HG03066 (cell line): ENCODE results near the gene LIX1.
"Not testable (repeated sequence)": the region's sequence is repeated elsewhere in the genome, so short reads cannot be mapped to it uniquely, and the experiment has no call there.

Experiments
- ATAC-seq: cut with Tn5 transposase; IDR thresholded peaks from one replicate; pipeline ENCODE4 v1.9.1; 2021; ENCODE audit warnings: low read depth; ENCODE audit not compliant: unreplicated experiment

The LIX1 gene

DNA sequence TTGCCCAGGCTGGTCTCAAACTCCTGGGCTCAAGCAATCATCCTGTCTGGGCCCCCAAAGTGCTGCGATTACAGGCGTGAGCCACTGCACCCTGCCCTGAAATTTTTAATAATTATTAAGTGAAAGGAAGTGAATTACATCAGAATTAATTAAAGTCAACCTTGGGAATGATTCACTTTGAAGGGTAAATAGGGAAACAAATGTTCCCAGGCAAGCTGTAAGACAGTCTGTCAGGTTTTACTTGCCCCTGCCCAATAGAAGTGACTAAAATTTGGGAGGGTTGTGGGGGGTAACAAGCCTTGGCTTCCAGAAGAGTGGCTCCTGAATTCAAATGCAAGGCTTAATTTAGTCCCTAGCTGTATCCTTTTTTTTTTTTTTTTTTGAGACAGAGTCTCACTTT, 1.3 kb upstream of the LIX1 start:
- no peak for ATAC-seq

DNA sequence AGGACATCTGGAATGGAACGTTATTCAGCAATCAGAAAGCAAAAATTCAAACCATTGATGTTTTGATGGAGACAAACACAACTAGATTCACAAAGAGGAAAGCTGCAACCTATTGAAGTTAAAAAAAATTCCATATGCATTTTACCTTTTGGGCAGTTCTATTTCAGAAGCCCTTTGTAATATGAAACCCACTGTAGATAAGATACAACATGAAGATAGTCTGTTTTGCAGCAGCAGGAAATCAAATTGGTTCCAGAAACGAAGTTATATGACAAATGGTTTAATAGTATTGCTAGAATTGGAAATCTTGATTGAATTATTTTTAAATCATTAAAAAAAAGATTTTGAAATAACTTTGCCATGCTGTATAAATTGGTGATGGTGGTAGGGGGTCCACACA, 872 bp downstream of the LIX1 start:
- no peak for ATAC-seq

DNA sequence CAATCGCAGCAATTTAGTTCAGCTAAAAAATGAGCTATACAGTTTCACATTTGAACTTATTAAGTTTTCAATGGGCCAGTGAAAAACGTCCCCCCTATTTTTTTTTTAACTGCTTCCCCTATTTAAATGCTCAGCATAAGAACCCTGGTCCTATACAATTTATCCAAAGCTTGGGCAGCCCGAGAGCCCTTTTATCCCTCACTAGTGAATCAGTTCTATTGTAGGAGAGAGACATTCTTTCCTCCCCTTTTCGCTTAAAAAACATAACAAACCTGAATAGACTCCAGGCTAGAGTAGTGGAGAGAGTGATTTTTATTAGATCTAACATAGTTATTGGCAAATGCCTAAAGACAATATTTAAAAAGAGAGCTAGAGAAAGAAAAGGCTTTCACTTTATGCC, 1.4 kb downstream of the LIX1 start:
- ATAC-seq = no peak

DNA sequence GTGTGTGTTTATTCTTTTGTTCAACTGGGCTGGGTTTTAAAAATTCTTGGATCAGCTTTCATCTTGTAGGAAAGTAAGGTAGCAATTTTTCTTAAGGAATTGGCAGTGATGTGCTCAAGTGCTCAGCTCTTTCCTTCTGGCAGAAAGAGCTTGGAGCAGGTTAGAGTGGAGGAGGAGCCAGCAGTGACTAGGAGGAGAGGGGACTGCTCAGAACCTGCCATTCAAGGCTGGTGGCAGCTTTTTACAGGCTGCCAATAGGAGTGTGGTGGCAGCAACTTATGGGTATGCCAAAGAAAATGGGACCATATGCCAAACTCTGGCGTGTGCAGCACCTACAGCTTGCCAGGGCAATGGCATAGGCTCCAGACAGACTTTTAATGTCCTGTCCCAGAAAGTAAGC, 2.2 kb downstream of the LIX1 start:
- not testable (repeated sequence) for ATAC-seq

DNA sequence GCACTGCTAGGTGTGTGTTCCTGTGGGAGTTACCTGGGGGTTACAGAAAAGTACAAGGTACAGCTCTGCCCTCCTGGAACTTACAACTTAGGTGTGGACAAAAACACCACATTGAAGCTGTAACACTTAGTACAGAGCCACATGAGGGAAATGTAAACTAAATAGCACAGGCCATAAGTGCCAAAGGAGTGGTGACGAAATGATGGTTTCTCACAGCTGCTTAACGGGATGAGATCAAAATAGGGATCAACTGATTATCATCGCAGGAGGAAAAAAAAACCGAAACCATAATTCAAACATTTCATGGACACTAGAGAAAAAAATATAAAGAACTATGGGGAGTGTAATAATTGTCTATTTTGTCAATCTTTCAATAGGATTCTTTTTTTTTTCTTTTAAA, 5.9 kb downstream of the LIX1 start:
- no peak for ATAC-seq

DNA sequence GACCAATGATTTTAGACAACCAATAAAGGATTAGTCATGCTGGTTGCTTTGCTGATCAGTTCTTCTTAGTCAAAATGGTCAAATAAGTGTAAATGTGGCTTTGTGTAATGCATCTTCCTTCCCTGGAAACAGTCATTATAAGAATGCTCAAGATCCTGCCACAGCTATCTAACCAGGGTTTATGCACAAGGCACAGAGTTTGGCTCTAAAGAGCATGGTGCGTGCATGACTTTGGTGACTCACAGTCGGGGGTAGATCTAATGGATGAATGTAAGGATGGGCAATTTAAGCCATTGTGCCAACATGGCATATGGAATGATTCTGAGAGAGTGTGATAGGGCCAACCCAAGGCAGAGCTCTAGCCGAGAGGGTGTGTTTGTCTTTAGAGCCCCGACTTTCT, 6.5 kb downstream of the LIX1 start:
- no peak for ATAC-seq

DNA sequence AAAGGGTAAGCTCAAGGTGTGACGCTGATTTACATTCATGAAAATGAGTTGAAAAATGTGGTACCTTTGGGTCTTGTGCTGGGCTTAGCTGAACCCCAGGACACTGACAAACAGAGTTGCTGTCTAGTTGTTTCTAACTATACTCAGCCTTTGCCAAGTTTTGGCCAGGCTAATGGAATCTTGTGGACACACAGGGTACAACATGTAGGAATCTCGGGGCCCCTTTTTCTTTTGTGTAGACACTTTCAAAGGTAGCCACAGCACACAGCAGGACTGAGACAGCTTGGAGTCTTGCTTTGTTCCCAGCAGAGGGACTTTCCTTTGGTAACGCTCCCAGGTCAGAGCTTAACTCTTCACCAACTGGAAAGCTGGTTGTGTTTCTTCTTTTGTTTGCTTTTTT, 7.8 kb downstream of the LIX1 start:
- no peak for ATAC-seq

DNA sequence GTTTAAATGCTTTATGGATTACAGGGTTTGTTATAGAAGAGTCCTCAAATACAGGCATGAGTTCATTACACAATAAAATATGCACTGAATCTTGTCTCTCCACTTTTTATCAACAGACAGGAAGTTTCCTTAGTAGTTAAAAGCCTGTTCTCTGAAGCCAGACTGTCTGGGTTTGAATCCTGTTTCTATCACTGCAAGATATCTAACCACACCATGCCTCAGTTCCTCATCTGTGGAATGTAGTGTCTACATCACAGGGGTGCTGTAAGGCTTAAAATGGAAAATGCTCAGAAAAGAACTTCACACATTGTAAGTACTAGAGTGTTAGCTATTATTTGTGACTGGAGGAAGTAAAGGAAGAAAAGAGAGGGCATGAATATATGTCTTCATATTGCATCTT, 9.3 kb downstream of the LIX1 start:
- ATAC-seq = no peak

DNA sequence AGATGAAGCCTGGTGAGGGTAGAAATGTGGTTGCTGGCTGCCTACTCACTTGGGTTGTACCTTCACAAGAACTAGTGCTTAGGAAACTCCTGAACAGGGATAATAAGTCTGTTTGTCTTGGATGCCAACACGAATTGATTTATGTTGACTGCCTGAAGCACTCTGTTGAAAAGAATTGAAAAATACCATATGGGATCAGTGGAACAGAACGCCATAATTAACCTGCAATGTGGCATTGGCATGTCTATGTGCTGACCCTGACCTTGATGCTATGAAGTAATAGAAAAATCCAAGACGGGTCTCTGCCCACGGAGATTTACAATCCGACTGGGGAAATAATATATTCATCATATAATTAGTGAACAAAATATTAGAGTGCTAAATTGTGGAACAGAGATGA, 10.5 kb downstream of the LIX1 start:
- ATAC-seq = no peak

DNA sequence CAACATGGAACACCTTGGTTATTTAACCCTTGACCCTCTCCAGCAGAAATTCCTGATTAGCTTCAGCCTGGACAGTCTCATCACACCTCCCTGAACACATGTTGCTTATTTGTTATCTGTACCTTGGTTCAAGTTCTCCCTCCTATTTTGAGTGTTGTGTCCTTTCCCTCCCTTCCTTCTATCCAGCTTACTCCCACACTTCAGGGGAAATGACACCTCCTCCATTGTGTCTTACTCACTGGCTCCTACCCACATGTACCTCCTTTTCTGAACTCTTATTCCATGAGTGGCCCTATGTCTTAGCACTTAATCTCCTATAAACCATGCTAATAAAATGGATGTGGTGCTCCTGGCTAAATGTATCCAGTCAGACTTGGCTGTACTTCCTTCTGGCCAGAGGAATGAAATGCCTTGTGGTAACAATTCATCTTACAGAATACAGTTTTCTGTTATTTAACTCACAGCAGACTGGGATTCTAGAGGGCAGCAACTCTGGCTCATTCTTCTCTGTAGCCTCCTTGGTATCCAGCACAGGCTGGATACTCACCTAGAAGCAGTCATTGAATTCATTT, 11.2 kb downstream of the LIX1 start:
- no peak for ATAC-seq

DNA sequence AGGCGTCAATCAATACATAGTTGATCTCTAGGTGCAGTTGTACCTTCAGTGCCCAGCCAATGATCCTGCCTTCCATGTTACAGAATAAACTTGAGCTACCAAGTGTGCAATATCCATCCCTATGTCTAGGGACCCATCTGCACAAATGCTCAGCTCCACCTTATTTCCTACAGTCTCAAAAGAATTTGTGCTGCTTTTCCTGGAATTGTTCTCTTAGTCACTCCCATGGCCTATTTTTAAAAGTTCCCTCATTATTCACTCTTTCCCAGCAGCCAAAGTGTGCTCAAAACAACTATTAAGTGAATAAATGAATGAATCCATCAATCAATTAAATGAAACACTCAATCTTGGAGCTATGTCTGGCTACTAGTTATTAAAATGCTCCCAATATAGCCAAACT, 14.7 kb downstream of the LIX1 start:
- ATAC-seq = no peak

DNA sequence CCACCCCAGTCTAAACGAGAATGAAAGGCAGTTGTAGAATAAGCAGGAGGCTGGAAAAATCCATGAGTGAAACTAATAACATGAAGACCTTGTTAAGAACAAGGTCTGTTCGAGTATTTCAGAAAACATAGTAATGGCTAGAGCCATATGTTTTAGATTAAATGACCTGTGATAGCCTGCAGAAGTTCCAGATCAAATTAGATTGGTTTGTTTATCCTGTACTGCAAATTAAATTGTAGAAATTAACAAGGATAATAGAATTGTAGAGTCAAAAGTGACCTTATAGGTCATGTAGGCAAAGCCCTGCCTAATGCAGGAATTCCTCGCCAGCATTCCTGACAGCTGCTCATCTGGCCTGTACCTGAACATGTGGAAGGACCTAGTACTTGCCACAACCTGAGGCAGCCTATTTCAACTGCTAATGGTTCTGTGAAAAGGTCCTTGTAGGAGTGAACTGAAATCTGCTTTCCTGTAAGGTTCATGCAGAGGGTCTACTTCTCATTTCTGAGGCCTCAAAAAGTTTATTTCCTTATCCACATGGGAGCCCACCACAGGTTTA, 17.2 kb downstream of the LIX1 start:
- ATAC-seq = no peak

DNA sequence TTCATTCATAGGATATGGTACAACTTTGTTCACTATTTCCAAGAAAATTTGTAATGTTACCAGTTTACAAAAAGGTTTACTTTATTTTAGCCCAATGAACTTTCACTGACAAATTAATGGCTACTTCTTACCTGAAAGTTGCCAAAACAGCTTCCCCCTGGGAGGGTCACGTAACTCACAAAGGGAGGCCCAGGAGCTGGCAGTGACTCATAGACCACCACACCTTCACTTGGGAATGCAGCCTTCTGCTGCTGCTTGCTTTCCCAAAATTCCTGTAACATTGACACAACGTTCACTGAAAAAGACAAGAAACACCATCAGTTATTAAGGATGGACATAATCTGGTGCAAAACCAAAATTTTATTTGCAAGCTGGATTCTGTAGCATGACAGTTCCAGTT, 18.1 kb downstream of the LIX1 start:
- no peak for ATAC-seq

DNA sequence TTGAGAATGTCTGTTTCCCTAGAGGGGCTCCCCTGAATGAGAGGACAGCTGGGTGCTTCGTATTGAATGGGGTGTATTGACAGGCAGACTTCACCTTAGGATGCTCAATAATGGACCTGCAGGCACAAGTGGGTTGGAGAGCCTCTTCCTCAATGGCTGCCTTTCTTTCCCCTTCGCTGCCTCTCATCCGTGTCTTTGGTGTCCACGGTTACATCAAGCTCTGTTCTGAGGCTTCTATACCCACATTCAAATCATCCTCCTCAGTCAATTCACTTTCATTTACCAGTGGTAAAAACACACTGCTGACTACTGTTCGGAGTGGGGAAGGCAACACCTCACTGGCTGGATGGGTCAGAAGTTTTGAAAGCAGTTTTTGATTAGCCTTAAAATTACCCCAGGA, 20.6 kb downstream of the LIX1 start:
- no peak for ATAC-seq

DNA sequence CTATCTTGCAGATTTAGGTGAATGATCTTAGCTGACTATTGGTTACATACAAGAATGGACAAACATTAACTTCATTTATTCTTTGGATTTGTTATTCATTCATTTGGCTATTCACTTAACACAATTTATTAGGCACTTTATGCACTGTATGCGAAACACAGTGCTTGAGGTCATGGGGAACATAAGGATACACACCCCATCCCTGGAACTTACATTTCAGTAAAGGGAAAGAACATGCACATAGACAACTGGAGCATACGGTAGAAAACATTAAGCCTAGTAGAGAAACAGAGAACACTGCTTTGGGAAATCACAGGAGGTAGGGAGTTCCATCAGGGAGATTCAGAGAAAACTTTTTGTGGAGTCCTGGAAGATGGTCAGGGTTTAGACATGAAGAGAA, 22.2 kb downstream of the LIX1 start:
- no peak for ATAC-seq

DNA sequence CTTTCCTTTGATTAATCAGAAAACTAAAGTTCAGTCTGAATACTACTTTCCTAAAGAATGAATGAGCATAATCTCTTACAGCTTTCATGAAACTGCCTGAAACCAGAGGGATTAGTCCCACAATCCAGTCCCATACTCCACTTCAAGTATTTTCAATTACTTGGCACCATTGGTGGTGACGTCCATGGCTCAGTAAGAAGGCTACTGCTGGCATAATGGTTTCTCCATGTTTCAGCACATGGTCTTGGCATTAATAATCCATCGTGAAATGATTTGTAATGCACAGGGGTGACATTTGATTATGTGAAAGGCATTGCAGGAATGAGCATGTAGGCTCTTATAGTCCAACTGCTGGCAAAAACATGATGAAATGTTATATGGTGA, 23.4 kb downstream of the LIX1 start:
- no peak for ATAC-seq

DNA sequence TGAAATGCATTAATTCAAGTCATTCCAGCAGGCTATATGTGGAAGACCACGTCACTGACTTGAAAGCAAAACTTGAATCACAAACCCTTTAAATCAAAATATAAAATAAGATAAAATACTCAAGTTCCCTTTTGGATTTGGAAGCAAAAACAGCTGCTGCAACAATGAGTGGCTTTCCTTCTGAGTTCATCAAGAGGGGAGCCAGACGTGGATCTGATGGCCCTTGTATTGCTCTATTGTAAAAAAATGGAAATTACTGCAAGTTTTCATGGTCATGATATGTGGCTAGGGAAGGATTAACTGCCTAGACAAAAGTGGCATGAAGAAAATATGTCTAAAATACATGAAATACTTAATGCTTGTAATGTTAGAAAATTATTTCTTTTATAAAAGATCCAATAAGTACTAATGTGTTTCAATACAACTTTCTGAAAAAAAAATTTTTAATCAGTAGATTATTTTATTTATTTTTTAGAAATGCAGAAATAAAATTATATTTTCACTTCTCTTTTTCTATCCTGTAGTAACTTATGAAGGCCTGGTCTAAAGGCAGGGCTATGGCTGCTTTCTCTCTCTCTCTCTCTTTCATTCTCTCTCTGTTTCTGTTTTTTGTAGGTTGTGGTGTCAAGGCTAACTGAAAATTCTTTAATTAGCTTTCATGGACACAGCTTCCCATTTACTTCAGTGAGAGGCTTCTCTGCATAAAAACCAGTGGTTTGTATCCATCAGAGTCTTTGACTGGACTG, 24.0 kb downstream of the LIX1 start:
- no peak for ATAC-seq

DNA sequence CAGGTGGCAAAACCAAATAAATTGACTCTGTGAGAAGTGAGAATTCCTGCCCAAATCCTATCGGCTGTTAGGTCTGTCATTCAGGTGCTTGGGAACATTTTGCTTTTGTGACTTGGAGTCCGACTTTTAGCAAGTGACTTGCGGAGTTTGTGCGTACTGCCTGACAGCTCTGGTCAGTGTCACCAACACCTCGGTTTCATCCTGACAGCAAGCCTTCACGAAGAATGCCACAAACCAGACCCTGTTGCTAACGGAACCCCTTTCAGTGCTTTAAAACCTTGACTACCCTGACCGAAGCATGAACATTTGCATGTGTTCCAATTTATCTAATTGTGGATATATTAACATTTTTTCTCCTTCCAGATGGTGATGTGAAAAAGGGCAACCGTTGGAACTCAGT, 26.5 kb downstream of the LIX1 start:
- no peak for ATAC-seq

DNA sequence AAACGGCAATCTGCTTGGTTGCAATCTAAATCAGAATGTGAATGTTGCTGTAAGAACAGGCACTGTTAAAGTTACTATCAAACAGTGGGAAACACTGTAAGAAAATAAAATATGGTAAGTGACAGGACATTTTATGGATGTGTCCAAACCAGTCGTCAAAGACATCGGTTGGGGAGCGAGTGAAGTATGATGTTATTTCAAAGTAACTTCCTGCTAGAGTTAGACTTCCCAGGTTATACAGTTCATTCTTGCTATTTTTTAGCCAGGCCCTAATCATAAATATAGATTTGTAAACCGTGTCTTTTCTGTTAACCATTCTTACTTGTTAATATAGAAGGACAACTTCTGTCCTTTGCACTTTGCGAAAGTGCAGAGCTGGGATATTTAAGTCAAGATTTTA, 30.2 kb downstream of the LIX1 start:
- no peak for ATAC-seq

DNA sequence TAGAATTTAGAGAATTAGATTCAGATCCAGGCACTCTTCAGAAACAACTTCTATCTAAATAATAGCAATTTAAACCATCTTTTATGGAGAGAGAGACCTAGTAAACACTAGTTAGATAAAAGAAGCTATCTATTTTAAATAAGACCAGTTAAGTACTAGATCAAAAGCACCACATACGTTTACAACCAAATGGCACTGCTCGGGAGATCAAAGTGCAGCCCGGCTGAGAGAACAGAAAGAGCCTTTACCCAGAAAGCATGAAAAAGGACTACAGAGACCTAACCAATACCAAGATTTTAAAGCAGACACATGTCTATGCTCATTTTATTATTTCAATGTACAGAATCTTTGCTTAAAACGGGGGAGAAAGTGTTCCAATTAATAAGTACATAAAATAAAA, 30.8 kb downstream of the LIX1 start:
- ATAC-seq = no peak

DNA sequence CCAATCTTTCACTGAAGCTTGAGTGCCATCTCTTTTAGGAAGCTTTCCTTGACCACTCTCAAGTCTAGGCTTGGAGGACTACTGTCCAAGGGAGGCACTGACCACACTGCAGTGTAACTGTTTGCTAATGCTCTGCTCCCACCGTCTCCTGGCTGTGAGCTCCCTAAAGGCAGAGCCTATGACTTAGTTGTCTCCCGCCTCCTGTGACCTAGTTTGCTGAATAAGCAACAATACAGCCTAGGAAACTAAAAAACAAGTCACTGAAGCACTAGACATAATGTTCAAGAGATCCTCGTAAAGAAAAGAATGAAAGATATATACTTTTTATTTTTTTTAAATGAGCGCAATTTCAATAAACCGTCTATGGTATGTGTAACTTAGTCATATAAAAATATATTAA, 31.4 kb downstream of the LIX1 start:
- ATAC-seq = no peak

DNA sequence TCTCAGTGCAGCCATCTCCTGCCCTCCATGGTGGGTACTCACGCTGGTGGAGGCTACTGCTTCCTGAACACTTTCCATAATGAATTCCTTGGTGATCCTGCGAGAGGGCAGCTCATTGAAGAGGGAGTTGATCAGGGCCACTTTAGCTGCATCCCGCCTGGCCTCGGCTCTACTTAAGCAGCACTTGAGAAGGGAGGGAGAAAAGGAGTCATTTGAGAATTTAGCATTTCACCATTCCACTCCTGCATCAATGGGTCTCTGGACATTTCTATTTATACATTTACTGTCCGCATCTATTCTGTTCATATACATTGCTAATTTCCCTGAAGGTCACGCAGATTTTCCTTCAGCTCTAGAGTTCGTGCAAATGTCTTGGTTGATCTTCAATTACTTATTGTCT, 35.1 kb downstream of the LIX1 start:
- no peak for ATAC-seq

DNA sequence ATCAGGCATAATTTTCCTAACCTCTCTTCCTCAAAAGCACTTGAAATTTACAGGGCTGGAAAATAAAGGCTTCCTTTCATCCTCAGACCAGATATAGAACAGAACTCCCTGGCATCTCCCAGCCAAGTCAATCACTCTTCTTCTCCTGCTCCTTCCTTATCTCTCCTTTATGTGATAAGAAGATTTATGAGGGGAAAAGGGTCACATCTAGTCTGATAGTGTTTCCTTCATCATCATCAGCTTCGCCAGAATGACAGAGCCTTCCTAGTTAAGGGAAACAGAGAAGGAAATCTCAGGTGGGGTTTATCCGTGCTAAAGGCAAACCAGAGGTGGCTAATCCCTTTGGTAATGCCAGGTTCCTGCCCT, 36.2 kb downstream of the LIX1 start:
- no peak for ATAC-seq
